DND-41 (cell line): ENCODE measurements around the gene SYTL4.

ENCODE experiments used
- CTCF ChIP-seq: IDR thresholded peaks from 2 replicates; pipeline ENCODE4 v1.5.1; 2012; ENCODE audit warnings: borderline replicate concordance, low read length, moderate library complexity, mild to moderate bottlenecking; ENCODE audit not compliant: poor library complexity, severe bottlenecking; ENCODE audit errors: extremely low read depth
- EZH2 ChIP-seq: IDR thresholded peaks from 3 replicates; pipeline ENCODE4 v1.6.1; 2012; ENCODE audit warnings: borderline replicate concordance, low read depth, mild to moderate bottlenecking, moderate library complexity, low read length, inconsistent platforms; ENCODE audit not compliant: severe bottlenecking

GRCh38 chrX:100750883-100751282 lies 19.0 kb upstream of the SYTL4 start:
- no peak for TF ChIP-seq CTCF
- TF ChIP-seq EZH2: no peak
